Measurements from ENCODE around the gene COL28A1.

Gene COL28A1

GRCh38 chr7:7323921-7324320 is 211.8 kb downstream of the COL28A1 start:
- no peak for ATAC-seq

DNA sequence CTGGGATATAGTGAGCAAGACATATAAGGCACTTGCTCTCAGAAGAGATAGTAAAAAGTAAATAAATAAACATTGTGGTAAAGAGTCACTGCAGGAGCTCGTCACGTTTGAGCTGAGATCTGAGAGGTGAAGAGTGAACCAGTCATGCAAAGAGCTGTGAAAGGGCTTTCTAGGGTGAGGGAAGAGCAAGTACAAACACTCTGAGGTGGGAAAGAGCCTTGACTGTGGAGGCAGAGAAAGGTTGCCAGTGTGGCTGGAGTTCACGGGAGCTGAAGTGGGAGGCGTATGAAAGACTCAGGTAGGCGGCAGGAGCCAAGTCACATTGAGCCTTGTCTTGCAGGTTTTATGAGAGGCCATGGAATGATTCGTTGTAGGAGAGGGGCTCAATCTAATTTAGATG is 212.3 kb downstream of the COL28A1 start:
- ATAC-seq, result no peak

GRCh38 chr7:7321681-7322080 is 214.0 kb downstream of the COL28A1 start:
- ATAC-seq, result peak in 1 of 2 donors; percentile 17

DNA sequence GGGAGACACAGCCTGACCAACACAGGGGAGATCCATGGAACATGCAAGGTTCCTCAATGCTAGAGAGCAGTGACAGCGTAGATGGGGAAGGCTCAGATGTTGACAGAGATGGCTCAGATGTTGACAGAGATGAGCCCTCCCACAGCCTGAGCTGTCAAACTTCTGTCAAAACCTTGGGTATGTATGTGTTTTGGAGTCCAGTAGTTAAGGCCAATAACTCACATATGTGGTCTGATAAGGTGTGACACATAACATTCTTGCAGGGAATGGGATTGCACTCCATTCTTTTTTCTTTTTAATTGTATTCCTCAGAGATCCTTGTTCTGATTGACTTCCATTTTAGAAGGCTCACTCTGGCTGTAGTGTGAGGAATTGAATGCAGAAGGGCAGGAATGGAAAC is 217.1 kb downstream of the COL28A1 start:
- ATAC-seq, result no peak

DNA sequence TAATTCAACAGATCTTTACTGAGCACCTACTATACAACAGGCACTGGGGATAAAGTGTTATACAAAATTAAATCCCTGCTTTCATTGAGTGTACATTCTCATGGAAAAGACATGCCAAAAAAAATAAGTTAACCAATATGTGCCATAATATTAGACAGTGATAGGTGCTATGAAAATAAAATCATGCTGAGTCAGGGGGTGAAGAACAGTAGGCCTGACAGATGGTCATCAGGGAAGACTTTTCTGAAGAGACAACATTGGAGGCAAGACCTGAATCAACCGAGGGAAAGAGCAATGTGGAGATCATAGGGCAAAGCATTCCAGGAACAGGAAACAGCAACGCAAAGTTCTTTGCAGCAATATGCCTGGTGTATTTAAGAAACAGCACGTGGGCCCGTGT is 217.8 kb downstream of the COL28A1 start:
- no peak for ATAC-seq

- ATAC-seq, result no peak
Observed at GRCh38 chr7:7315851-7316250, 219.8 kb downstream of the COL28A1 start.

GRCh38 chr7:7312323-7312722 is 223.3 kb downstream of the COL28A1 start:
- no peak for ATAC-seq

- ATAC-seq, result no peak
Observed at GRCh38 chr7:7311001-7311400, 224.7 kb downstream of the COL28A1 start.

- ATAC-seq, result no peak
Observed at GRCh38 chr7:7309203-7309602, 226.5 kb downstream of the COL28A1 start.

Data from activated CD4-positive, CD25-positive, alpha-beta regulatory T cell treated with anti-CD3 and anti-CD28 coated beads, Interleukin-2, amount 50 U/mL, for 24 hours (primary cell).